NCI-H524 treated with DMSO at 0.1 percent for 48 hours (cell line): ENCODE results near the gene FAM199X.
A peak's percentile ranks its signal among the peaks of the same experiment; 100 is the strongest.

Experiments used
- DNase-seq: peaks from one replicate; lab custom pipeline; 2025; lab: John Stamatoyannopoulos, UW

The FAM199X gene

DNA sequence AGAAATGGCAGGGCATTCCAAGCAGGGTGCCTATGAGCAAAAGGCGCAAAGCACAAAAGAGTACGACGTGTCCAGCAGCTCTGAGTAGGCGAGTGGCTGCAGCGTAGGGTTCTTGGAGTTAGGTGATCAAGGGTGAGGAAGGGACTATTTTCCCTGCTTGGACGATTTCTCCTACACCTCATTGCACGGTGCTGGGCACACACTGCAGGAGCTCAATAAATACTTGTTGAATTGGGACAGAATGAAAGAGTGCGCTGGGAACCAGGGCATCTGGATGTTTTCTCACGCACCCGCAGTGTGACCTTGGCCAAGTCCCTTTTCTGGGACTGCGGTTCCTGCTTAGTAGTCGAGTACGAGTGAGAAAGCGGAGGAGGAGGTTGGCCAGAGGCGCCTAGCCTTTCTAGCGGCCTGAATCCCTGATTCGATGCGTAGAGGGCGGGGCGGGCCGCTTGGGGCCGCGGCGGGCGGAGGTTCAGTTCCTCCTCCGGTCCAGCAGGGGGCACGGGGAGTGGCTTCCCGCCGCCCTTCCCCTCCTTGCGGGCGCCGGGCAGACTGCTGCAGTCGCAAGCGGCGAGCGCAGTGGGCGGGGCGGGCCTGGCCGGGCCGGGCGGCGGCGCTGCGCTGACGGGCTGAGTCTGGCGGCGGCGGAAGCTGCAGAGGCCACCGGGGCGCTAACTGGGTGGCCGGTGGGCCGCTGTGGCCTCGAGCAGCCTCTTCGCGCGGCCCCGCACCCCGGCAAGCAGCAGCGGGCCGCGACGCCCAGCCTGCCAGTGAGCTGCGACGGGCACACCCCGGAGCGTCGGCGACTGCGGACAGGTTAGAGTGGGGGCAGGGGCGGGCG, at the start of gene FAM199X:
Gene FAM199X (plus strand): TSS at position 560 of the 841 bp plus-strand sequence. CDS start 333 bp downstream, outside the sequence.
- DNase-seq: peak; percentile 38

DNA sequence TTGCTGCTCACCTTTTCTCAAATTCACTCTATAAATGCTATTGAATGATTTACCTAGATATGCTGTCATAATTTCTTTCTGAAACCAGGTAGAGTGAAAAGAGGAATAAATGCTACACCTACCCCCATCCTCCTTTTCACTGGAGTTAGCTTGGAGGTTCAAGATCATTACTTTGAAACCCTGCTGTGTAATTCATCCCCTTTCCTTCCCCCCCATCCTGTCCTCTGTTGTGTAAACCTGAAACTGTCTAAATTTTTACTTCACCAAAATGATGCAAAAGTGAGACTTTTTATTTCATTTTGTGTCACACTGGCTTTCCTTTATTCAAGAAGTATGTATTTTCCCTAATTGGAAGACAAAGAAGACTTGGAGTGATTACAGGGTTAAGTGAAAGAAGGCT, 48.5 kb upstream of the FAM199X start:
- no peak for DNase-seq

DNA sequence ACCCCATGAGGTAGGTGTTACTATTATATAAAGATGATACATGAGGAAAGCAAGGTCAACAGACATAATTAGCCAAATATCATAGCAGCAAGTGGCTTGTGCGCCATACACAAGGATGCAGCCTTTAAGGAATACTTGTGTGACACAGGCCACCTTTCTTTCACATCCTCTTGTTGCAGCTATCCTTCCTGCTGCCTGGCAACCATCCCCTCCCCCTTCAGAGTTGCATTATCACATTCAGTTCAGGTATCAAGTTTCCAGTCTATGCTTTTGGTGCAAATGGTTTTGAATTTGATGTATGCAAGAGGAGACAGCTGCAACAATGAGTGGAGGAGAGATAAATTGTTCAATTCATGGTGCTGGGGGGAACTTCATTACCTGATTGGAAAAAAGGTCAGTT, 47.5 kb upstream of the FAM199X start:
- DNase-seq: no peak

DNA sequence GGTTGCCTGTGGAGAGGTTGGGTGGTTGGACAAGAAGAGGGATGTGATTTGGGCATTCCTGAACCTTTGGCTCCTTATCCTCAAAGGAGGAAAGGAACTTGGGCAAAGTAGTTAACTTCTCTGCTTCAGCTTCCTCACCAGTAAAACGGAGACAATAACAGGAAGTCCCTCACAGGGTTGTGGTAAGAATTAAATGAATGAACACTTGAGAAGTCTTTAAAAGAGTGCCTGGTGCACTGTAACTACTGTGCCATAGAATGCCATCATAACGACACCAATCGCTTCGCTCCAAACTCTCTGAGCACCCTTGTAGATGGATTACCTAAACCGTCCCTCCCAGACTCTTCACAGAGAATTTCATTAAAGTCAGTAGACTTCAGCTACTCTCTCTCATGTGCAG, 43.4 kb upstream of the FAM199X start:
- DNase-seq: no peak

DNA sequence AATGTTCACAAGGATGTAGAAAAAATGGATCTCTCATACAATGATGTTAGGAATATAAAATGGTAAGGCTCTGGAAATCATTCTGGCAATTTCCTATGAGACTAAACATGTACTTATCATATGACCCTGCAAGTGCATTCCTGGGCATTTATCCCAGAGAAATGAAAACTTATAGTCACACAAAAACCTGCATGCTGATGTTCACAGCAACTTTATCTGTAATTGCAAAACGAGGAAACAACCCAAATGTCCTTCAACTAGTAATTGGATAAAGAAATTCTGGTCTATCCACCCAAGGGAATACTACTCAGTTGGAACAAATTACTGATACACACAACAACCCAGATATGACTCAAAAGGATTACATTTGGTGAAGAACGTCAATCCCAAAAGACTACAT, 39.4 kb upstream of the FAM199X start:
- no peak for DNase-seq

DNA sequence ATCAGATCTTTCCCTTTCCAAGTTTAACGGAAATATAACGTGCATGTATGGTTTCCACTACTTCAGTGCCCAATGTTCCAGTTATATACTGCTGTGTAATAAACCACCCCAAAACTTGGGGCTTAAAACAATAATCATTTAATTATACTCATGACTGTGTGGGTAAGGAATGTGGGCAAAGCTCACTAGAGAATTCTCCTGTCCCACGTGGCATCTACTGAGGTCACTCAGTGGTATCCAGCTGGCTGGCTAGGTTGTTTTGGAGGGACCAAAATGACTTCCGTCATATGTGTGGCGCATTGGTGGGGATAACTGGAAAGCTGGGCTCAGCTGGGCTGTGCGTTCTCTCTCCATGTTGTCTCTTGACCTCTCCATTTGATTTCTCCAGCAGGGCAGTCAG, 35.4 kb upstream of the FAM199X start:
- DNase-seq: no peak

DNA sequence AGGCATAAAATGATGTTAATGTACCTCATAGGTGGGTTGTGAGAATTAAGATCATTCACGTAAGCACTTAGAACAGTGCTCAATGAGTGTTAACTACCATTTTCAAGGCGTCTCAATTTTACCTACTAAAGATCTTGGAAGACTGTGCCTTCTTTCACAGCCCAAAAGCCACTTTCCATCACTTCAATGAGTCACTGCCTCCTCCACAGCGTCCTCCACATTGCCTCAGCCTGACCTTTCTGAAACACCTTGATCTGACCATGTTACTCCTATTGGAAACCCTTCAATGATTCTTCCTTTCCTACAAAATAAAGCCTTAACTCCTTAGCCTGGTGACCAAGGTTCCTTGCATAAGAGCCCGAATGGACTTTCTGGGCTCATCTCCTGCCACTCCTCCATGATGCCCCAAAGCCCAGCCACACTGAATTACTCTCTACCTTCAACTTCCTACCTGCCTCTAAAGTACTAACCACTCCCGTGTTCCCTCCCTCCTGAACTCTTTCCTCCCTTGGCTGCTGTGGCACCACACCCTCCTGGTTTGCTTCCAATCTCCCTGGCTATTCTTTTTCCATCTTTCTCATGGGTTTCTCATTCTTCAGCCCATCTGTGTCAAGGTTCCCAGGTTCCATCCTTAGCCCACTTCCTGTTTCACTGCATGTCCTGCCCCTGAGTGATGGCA, 31.5 kb upstream of the FAM199X start:
- DNase-seq: no peak

DNA sequence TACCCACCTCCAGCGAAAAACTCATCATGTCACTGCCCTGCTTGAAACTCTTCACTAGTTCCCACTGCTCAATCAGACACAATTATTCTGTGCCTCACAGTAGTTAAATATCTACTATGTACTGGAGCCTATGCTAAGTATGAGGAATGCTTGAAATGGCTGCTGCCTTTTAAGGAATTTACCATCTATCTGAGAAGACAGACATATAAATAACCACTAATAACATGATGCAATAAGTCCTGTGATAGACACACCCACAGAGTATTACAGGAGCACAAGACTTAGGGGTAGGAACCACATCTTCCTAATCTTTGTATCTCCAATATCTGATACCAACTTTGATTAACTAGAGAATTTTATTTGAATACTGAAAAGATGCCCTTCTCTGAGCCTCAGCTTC, 30.6 kb upstream of the FAM199X start:
- DNase-seq: no peak

DNA sequence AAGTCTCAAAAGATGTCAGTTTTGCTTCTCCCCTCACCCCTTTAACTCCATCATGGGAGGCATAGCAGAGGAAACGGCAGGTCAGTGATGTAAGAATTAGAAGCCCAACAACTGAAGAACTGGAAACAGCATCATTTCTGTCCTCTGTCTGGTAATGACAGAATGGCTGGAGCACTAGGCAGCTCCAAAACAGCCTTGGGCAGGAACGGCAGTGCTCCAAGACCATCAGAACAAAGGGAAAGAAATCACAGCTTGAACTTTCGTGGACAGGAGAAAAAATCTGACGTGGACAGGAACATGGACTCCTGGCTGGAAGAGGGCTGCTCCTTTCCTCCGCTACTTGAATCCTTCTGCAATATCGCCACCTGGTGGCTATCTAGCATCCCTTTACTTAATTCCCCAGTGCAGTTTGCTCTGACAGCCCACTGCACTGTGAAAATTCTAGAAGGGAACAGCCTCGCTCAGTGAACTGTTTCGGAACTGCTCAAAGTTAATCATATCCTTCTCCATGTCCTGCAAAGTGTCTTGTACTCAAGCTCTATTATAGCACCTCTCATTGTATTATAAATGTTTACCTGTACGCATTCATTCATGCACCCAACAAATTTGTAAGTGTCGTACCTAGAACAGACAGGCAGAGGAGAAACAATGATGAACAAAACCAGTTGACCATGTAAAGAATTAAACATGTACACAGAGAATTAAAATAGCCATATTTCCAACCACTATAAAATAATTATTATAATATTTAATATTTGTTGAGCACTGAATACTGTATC, 29.8 kb upstream of the FAM199X start:
- peak; percentile 53 for DNase-seq

DNA sequence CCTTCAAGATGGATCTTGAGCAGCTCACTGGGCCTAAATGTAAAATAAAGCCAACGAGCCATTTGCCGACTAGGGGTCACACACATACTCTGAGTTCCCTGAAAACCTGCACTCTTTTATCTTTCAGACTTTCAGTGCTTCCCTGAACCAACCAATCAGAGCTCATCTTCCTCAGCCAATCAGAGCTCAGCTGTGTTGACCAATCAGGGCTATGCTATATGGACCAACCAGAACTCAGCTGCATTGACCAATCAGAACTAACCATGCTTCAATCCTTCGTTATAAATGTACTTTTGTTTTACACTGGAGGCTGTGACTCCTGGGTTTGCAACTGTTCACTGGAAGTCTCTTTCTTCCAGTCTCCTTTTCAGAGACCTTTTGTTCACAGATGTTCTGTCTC, 28.8 kb upstream of the FAM199X start:
- DNase-seq: peak; percentile 5

DNA sequence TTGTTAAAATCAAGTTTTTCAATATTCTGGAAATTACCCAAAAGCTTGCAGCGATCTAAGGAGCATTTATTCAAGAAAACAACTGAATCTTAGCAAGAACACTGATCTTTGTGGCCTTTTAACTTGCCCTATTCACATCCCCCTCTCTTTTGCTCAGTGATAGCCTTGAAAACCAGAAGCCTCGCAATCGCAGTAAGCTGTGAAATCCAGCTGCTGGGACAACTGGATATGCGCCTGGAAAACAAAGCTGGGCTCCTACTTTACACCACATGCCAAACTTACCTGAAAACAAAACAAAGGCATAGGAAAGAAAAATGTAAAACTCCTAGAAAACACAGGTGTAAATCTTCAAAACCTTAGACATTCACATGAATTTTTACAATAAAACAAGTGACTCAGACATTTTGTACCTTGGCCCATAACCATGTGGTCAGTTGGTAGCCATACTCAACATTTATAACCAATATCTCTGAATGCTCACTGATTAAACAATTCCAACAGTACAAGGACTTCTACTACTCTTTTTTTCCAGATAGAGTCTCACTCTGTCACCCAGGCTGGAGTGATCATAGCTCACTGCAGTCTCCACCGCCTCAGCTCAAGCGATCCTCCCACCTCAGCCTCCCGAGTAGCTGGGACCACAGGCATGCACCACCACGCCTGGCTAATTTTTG, 25.0 kb upstream of the FAM199X start:
- no peak for DNase-seq

DNA sequence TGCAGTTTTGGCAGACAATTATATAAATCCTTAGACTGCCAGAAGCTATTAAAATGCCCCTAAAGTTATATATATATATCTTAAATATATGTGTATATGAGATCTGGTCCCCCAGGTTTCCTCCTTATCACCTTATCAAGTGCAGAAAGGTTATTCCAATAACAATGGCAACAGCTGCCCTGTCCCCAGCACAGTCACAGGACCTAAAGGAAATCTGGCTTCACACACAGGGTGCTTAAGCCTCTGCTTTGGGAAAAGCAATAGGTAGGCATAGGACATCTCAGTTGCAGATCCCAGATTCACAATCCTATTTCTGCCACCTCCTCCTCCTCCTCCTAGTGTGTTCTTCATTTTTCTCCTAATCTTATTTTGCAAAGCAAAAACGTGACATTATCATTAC, 15.2 kb upstream of the FAM199X start:
- DNase-seq: no peak

DNA sequence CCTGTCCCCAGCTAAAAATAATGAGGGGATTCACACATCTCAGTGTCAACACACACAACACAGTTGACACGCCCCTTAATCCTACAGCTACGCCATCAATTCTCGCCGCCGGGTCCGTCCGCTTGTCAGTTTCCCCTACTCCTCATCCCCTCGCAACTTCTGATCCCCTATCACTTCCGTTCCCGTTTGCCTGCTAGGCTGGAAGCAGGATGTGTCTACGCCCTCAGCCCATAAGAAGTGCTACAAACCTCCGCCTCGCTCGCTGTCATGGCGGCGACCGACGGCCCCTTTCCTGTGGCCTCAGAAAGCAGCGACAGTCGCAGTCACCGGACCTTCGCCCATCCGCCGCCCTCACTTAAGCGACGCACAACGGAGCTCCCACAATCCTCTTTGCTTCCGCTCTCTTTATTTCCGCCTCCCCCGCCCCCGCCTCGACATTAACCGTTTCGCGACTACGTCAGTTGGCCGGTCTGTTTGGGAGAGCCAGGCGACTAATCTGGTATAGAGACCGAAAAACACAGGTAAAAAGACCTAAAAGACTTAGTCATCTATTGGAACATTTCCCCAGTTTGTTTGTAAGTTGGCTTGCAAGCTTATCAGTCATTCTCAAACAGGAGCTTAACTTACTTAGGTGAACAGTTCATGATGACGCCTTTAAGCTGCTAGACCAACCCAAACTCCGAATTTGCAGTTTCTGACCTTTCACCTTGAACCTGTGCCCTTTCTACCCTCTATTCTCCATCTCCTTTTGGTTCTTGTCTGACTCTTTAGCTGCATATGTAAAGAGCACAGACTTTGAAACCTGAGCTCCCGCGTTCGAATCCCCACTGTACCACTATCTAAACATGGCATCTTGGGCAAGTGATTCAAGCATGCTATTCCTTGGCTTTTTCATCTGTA, 9.4 kb upstream of the FAM199X start, which contains the start of gene SLC25A53:
Gene SLC25A53 (minus strand): TSS at position 380 of the 900 bp plus-strand sequence. CDS start 51,752 bp downstream, outside the sequence.
- peak; percentile 73 for DNase-seq

DNA sequence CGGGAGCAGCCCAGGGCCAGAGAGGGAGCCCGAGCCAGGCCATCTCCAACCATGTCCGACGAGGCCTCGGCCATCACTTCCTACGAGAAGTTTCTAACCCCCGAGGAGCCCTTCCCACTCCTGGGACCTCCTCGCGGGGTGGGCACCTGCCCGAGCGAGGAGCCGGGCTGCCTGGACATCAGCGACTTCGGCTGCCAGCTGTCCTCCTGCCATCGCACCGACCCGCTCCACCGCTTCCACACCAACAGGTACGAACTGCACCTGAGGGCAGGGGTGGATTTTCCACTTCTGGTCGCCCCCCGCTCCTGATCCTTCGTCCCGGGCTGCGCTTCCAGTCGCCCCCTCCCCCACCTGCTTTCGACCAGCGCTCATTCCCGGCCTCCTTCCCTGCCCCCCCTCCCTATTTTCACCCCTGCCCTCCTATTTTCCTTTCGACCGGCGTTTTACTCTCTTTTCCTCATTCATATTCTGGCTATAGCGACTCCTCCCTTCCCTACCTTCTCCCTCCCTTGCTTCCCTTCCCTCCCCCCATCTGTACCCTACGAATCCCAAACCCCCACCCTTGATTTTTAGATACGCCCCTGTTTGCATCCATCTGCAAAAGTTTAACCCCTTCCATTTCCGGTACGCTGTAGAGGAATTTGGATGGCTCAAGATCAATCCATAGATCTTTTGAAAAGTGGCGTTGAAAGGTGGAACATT, 633 bp downstream of the FAM199X start:
- DNase-seq: no peak

DNA sequence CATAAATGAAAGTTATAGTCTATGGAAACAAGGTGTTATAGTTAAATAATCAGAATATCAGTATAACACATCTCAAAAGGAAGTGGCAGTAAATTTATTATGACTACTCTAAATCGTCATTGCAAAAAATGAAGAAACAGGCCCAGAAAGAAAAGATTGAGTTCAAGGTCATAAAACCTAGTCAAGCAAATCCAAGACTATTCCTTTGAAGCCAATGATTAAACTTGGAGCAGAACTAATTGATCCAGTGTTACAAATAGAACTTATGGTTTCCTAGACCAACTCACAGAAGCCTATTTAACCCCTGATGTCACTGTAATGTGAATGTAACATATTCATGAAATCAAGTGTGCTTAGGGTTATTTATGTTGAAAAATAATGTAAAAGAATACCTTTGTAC, 1.9 kb downstream of the FAM199X start:
- no peak for DNase-seq

DNA sequence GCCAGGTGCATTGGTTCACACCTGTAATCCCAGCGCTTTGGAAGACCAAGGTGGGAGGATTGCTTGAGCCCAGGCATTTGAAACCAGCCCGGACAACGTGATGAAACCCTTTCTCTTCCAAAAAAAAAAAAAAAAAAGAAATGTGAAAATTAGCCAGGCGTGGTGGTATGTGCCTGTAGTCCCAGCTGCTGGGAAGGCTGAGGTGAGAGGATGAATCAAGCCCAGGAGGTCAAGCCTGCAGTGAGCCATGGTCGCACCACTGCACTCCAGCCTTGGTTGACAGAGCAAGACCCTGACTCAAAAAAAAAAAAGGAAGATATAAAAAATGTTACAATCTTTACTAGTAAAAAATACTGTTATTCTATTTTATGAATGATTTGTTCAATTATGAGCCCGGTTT, 5.9 kb downstream of the FAM199X start:
- no peak for DNase-seq

DNA sequence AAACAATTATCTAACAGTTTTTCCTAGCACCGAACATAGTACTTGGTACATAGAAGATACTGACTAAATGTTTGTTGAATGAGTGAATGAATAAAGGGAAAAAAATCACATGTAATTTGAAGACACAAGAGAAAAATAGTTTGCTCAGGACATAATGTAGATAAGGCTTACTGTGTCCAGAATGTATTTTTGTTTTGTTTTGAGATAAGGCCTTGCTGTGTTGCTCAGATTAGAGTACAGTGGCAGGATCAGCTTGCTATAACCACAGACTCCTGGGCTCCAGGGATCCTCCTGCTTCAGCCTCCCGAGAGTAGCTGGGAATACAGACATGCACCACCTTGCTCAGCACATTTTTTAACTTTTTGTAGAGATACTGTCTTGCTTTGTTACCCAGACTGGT, 6.5 kb downstream of the FAM199X start:
- no peak for DNase-seq

DNA sequence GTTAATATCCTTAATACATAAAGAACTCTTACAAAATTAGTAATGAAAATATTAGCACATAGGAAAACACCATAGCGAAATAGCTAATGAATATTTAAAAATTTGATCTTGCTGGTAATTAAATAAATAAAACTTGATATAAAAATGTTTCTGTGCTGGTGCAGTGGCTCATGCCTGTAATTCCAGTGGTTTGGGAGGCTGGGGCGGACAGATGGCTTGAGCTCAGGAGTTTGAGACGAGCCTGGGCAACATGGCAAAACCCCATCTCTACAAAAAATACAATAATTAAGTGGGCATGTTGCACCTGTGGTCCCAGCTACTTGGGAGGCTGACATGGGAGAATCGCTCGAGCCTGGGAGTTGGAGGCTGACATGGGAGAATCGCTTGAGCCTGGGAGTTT, 7.6 kb downstream of the FAM199X start:
- DNase-seq: no peak

DNA sequence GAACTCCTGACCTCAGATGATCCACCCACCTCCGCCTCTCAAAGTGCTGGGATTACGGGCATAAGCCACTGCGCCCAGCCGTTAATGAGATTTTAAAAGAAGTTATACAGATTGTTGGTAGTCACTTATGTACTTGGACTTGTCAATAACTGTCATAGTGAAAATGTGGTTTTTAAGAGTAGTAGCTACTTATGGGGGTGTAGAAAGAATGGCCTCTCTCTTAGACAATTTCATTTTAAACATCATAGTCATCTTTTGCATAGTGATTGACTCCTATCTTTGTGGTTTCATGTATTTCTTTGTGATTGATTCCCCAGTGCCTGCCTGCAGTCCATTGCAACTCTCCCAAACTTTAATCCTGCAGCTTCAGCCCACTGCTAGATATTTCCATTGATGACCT, 17.4 kb downstream of the FAM199X start:
- DNase-seq: no peak

DNA sequence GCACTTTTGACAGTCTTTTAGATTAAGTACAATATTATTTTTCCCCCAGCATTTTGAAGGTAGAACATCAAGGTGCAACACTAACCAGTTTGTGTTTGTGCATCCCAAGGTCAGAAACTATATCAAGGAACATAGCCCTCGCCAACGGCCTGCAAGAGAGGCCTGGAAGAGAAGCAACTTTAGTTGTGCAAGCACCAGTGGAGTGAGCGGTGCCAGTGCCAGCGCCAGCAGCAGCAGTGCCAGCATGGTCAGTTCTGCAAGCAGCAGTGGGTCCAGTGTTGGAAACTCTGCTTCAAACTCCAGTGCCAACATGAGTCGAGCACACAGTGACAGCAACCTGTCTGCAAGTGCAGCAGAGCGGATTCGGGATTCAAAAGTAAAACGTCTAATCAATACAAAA, 21.7 kb downstream of the FAM199X start:
- DNase-seq: no peak
